Progenitor cell of endocrine pancreas (in vitro differentiated cells): Measurements from ENCODE around the gene RHOT2. TPM values are rescaled to one million over a fixed set of nuclear protein-coding genes. Genes with fewer than 3 reads are reported as not detected.
A peak's percentile ranks its signal among the peaks of the same experiment; 100 is the strongest.

ENCODE experiments used
- DNase-seq: peaks from one replicate; pipeline ENCODE4 v3.0.0; 2021; ENCODE audit warnings: low spot score; ENCODE audit not compliant: unreplicated experiment
- H3K27ac Mint-ChIP-seq: 2 replicates; pipeline ENCODE4 v1.8.0; 2021; ENCODE audit warnings: mild to moderate bottlenecking, moderate library complexity, mixed read lengths
- H3K27me3 Mint-ChIP-seq: 2 replicates; pipeline ENCODE4 v1.8.0; 2021; ENCODE audit warnings: mixed read lengths
- H3K36me3 Mint-ChIP-seq: 2 replicates; pipeline ENCODE4 v1.8.0; 2022; ENCODE audit warnings: mixed read lengths; ENCODE audit not compliant: insufficient read depth
- H3K4me1 Mint-ChIP-seq: 2 replicates; pipeline ENCODE4 v1.8.0; 2021; ENCODE audit warnings: low read depth, mixed read lengths
- H3K4me3 Mint-ChIP-seq: 2 replicates; pipeline ENCODE4 v1.8.0; 2021; ENCODE audit warnings: low read depth, mild to moderate bottlenecking, moderate library complexity, mixed read lengths
- H3K9me3 Mint-ChIP-seq: 2 replicates; pipeline ENCODE4 v1.8.0; 2021; ENCODE audit warnings: low read depth, mixed read lengths
- total RNA-seq: library from RNA; stranded (reverse); gene quantifications from 2 replicates; pipeline ENCODE4 v1.2.1, GENCODE V29; 2021
- TF ChIP-seq, protein P1 (sequence below): fragments of 200-600 bp; sonication (generic); IDR thresholded peaks from one replicate; pipeline ENCODE4 v1.5.0; 2021; ENCODE audit warnings: antibody characterized with exemption, mild to moderate bottlenecking; ENCODE audit not compliant: unreplicated experiment

The RHOT2 gene
- total RNA-seq, 1 donor from 2014 or later: 153 TPM

DNA sequence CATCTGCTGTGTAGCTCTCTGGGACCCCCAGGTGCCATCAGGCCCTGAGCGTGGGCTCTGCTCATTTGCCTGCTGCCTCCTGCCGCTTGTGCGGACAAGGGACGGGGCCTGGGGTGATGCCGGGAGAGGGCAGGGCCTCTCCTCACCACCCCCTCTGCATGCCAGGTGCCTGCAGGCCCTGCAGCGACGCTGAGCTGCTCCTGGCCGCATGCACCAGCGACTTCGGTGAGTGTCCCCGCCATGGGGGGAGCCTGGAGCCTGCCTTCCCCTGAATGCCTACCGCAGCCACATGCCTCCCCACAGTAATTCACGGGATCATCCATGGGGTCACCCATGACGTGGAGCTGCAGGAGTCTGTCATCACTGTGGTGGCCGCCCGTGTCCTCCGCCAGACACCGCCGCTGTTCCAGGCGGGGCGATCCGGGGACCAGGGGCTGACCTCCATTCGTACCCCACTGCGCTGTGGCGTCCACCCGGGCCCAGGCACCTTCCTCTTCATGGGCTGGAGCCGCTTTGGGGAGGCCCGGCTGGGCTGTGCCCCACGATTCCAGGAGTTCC, 48.9 kb downstream of the RHOT2 start:
- no peaks in the 10 kb centered on the region for H3K36me3 Mint-ChIP-seq
- no peaks in the 10 kb centered on the region for H3K9me3 Mint-ChIP-seq
- H3K4me3 Mint-ChIP-seq: peak overlapping the region; percentile 74
- no peak overlapping the region for H3K27ac Mint-ChIP-seq
- peaks cover 5% of the 10 kb centered on the region for H3K27me3 Mint-ChIP-seq
- H3K4me1 Mint-ChIP-seq: peaks cover 12% of the 10 kb centered on the region
- TF ChIP-seq, protein P1, sequence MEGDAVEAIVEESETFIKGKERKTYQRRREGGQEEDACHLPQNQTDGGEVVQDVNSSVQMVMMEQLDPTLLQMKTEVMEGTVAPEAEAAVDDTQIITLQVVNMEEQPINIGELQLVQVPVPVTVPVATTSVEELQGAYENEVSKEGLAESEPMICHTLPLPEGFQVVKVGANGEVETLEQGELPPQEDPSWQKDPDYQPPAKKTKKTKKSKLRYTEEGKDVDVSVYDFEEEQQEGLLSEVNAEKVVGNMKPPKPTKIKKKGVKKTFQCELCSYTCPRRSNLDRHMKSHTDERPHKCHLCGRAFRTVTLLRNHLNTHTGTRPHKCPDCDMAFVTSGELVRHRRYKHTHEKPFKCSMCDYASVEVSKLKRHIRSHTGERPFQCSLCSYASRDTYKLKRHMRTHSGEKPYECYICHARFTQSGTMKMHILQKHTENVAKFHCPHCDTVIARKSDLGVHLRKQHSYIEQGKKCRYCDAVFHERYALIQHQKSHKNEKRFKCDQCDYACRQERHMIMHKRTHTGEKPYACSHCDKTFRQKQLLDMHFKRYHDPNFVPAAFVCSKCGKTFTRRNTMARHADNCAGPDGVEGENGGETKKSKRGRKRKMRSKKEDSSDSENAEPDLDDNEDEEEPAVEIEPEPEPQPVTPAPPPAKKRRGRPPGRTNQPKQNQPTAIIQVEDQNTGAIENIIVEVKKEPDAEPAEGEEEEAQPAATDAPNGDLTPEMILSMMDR: no peak
- DNase-seq: no peak

DNA sequence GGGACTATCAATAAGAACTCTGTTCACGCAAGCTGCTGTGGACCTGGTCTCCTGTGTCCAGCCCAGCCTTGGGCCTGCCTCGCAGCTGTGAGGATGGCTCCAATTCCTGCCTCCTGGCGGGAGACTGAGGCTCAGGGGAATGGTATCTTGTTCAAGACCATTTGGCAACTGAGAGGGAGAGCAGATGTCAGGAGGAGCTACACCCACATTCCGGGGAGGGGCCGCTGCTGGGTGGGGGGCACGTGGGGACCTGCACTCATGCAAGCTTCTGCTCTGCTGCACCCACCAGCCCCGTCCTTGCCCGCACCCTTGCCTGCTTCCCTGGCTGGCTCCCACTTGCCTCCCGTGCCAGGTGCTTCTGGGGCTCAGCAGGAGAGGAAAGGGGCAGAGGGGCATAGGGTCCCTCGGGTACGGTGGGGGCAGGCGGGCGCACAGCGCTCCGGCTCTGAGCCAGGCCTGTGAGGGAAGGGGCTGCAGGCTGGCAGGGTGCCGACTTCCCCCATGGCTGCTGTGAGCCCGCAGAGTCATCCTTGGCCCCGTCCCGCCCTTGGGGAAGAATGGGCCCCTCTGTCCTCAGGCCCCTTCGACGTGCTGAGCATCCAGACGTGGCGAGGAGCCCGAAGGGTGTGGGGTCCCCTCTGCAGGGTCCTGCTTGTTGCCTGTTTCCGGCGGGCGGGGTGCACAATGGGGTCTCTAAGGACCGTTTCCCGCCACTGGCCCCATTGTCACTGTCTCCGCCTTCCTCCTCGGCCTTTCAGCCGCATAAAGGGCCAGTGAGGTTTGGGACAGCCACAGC, 49.7 kb downstream of the RHOT2 start:
- no peaks in the 10 kb centered on the region for H3K9me3 Mint-ChIP-seq
- TF ChIP-seq, protein P1: no peak
- no peak overlapping the region for H3K27ac Mint-ChIP-seq
- peaks cover 12% of the 10 kb centered on the region for H3K4me1 Mint-ChIP-seq
- DNase-seq: no peak
- no peak overlapping the region for H3K4me3 Mint-ChIP-seq
- H3K36me3 Mint-ChIP-seq: no peaks in the 10 kb centered on the region
- H3K27me3 Mint-ChIP-seq: peaks cover 3% of the 10 kb centered on the region

DNA sequence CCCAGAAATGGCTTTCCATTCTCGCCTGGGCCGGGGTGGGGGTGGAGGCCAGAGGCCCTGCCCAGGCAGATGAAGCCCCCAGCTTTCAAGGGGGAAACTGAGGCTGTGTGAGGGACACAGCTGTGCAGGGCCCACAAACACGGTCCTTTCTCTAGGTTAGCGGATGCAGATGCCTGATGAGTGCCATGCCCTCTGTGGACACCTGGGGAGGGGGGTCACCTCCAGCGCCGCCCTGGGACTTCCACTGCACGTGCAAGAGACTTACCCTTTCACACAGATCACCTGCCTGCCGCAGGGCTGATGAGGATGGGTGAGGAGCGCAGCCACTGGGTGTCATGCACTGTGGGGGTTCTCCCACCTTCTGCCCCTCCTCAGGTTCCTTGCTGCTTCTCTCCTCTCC, 50.5 kb downstream of the RHOT2 start:
- Mint-ChIP-seq H3K4me3 (no peak overlapping the region), H3K9me3 (no peaks in the 10 kb centered on the region), H3K27me3 (no peaks in the 10 kb centered on the region), H3K4me1 (peaks cover 12% of the 10 kb centered on the region), H3K36me3 (no peaks in the 10 kb centered on the region), H3K27ac (no peak overlapping the region)
- DNase-seq: no peak
- TF ChIP-seq, protein P1: no peak

DNA sequence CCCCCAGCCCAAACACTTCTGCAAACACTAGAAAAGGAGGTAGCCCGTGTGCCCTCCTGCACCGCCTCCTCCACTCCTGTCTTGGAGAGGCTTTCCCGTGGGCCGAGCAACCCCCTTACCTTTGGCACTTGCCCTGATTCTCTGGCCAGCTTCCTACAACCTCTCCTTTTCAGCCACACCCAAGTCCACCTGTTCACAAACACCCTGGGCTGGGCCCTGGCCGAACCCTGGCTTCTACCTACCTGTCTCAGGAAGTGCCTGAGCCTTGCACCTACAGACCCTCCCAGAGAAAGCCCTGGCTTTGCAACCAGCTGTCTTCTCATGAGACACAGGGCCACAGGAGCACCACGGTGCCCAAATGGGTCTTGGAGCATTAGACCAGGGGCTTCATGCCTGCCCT, 51.0 kb downstream of the RHOT2 start:
- H3K27ac Mint-ChIP-seq: no peak overlapping the region
- TF ChIP-seq, protein P1: no peak

DNA sequence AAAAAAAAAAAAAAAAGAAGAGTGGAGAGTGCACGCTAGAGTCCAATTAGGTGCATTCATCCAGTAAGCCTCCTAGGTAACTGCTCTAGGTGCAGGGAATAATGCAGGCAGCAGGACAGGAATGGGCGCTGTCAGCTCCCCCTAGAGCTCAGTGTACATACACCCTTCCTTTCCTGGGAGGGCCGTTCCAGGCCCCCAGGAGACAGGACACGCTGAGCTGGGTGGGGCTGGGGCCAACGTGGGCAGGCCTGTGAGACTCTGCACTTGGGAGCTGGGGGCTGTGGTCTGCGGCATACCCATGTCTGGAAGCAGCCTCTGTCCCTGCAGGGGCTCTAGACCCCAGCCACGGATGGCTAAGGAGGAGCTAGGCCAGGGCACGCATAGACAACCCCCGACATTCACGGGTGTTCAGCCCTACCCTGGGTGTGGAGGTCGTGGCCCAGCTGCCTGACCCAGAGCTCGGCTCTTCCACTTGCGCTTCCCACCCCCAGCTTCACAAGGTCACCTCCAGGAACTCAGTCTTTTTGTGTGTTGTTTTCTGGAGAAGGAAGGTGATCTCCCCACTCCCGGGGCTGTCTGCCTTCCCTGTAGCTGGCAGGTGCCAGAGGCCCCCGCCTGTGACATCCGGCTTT, 52.0 kb downstream of the RHOT2 start:
- Mint-ChIP-seq H3K4me3 (peak overlapping the region; percentile 77), H3K9me3 (no peaks in the 10 kb centered on the region), H3K4me1 (peaks cover 12% of the 10 kb centered on the region), H3K27me3 (no peaks in the 10 kb centered on the region), H3K36me3 (no peaks in the 10 kb centered on the region), H3K27ac (peak overlapping the region; percentile 90)
- no peak for DNase-seq
- TF ChIP-seq, protein P1: peak; percentile 31

More for the DNA sequence above, 51.0 kb downstream of the RHOT2 start:
- H3K9me3 Mint-ChIP-seq: no peaks in the 10 kb centered on the region
- H3K36me3 Mint-ChIP-seq: no peaks in the 10 kb centered on the region
- no peak for DNase-seq
- peak overlapping the region; percentile 37 for H3K4me3 Mint-ChIP-seq
- peaks cover 12% of the 10 kb centered on the region for H3K4me1 Mint-ChIP-seq
- H3K27me3 Mint-ChIP-seq: no peaks in the 10 kb centered on the region
